AG08395 (cell line): ENCODE measurements around the gene ATP6AP1.

Experiments
- DNase-seq: peaks from one replicate; pipeline ENCODE4 v3.0.0; 2012; ENCODE audit warnings: mixed read lengths, low spot score

The ATP6AP1 gene

DNA sequence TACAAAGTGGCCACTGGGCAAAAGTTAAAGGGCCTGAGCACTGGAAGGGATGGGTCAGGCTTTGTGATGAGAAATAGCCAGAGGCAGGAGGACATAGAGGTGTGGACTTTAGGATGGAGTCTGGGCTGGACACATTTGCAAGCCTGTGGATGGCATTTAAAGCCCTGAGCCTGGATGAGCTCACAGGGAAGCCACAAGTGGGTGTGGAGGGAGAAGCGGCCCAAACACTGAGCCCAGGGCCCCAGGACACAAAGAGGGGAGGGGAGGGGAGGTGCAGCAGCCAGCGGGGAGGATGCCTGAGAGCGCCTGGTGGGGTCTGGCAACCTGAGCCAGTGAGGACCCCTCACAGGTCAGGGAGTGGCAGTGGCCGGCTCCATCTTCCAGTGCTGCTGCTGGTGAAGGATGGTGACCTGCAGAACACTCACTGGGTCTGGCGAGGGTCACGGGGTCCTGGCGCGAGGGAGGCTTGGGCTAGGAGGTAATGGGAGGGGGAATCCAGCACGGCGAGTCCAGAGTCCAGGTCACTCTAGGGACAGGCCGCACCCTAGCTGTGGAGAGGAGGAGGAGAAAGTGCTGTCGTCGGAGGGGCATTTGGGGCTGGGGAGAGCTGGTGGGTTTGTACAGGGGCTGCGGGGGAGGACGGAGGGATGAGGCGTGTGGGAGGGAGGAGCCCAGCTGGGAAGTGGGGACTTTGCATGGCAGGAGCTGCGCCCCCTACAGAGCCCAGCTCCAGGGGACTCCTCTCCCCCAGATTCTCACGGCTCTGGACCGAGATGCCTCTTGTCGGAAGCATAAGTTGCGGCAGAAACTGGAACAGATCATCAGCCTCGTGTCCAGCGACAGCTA is 43.6 kb downstream of the ATP6AP1 start:
- no peak for DNase-seq

DNA sequence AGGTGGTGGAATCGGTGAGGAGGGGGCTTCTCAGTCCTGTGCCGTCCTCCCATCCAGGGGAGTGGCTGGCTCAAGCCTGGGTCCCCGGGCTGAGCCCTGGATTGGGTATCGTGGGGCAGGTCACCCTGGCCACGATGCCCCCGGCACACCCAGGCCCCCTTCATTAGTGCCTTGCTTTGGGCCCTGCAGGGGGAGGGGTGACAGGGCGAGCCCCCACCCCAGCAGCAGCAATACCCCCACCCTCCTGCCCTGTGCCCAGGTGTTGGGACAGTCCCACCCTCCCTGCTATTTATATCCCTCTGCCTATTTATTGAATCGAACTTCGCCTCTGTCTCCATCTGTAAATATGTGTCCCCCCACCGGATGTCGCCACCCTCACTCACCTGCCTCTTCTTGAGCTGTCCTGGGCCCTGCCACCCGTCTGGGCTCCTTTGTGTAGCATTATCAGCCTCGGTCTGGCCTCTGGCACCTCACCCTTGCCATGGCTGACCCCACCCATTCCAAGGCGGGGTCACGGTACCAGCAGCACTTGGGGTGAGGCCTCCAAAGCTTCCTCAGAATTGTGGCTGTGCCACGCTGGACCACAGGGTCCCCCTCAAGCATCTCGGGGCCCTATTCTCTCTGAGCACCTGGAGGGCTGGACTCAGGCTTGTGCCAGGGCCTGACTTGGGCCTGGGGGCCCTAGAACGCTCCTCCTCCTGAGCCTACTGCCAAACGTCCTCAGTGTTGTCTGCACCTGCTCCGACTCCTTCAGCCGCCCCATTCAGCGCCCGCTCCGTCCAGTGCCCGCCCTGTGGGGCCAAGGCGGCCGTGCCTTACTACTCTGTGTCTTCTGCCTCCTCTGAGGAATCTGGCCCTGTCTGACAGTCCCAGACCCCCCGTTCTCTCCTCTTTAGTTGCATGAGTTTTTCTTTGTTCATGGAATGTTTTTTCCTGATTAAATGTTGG is 44.5 kb downstream of the ATP6AP1 start:
- no peak for DNase-seq

DNA sequence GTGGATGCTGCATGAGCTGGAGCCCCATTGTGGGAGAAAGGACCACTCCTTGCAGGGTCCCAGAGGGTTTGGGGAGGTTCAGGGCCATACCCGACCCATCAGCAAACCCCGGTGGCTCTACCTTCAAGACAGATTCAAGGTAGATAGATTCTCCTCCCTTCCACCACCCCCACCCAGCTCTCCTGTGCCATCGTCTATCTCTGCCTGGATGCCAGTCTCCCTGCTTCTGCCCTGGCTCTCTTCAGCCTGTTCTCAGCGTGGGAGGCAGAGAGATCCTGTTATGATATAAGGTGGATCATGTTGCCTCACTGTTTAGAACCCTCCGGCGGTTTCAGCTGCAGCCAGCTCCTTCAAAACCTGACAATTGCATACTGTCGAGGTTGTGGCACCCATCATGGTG is 45.2 kb downstream of the ATP6AP1 start:
- no peak for DNase-seq

DNA sequence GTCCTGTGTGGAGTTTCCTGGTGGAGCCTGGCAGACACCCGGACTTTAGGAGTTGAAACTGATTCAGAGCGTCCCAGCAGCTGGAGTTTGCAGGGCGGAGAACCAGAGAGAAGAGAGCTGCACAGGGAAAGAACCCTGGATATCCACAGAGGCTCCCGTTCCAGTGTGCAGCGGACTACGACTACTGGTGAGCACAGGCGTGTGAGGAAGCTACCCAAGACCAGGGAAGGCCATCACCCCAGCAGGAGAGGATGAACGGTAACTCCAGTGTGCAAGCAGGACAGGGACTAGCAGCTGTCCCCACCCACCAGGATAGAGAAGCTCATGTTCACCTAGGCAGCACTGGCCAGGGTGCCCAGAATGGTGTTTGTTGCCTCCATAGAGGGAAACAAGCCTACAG is 48.3 kb downstream of the ATP6AP1 start:
- no peak for DNase-seq

DNA sequence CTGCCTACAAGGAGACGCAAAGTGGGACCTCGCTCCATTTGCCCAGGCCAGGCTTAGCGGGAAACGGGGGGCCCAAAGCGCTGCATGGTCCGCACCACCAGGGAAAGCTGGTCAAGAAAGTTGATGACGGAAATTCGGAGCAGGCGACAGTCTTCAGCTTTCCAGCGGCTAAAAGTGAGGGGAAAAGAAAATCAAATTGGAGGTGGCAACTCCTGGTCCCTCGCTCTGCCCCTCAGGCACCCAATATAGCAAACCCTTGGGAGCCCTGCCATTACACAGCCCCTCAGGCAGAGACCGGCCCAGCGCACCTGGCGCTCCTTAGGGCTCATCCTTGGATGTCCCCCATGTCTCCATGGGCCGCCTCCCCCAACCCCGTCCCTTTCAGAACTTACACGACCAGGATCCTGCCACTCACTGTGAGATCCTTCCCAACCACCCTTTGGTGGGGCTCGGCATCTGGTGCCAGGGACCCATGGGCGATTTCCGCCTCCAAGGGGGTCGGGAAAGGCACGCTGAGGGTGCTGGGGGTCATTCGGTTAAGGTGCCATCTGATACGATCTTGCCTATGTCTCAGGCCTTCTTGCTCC is 49.5 kb downstream of the ATP6AP1 start:
- no peak for DNase-seq

DNA sequence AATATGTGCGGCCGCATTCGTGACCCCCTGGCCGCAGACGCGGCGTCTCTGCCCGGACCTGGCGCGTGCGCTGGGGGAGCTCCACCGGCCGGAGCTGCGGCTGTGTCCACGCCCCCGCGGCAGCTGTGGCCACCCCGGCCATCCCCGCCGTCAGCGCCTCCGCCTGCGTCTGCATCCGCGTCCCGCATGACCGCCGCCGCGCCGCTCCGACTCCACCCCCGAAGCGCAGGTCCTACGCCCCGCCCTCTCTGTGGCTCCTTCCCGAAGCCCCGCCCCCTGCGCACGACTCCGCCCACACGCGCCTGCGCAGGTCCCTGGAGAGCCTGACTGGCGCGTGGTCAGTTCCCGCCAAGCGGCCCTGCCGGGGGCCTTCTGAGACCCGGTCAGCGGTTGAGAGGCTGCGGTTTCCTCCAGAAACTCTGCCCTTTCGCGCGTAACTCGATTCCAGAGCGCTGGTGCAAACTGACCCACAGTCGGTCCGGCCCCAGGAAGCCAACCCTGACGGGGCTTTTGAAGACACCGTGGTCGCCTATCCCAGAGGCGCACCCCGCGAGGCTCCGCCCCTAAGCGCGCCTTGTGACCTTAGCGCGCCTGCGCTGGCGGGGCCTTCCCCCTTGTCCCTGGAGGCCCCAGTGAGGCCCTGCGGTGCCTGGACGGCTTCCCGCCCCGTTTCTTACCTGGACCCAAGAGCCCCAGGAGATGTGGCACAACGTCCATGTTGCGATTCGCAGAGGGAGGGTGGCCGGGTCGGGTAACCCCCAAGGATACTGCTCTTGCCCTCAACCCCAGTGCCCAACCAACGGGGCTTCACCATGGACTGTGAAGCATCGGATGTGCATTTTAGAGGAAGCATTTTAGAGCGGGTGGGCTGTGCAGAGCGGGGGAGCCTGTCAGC is 50.5 kb downstream of the ATP6AP1 start, which contains the start of gene LAGE3:
LAGE3 (minus strand) TSS at position 554 of the 895 bp plus-strand sequence; CDS start at position 188, 366 bp downstream.
- DNase-seq = peak; percentile 93

DNA sequence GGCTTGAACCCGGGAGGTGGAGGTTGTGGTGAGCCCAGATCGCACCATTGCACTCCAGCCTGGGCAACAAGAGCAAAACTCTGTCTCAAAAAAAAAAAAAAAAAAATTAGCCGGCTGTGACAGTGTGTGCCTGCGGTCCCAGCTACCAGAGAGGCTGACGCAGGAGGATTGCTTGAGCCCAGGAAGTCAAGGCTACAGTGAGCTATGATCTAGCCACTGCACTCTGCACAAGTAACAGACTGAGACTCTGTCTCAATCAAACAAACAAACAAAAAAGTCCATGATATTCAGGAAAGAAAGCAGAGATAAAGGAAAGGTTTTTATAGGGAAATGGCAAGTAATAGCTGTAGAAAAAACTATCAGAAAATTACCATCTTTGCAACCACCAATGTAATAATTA is 52.7 kb downstream of the ATP6AP1 start:
- no peak for DNase-seq

DNA sequence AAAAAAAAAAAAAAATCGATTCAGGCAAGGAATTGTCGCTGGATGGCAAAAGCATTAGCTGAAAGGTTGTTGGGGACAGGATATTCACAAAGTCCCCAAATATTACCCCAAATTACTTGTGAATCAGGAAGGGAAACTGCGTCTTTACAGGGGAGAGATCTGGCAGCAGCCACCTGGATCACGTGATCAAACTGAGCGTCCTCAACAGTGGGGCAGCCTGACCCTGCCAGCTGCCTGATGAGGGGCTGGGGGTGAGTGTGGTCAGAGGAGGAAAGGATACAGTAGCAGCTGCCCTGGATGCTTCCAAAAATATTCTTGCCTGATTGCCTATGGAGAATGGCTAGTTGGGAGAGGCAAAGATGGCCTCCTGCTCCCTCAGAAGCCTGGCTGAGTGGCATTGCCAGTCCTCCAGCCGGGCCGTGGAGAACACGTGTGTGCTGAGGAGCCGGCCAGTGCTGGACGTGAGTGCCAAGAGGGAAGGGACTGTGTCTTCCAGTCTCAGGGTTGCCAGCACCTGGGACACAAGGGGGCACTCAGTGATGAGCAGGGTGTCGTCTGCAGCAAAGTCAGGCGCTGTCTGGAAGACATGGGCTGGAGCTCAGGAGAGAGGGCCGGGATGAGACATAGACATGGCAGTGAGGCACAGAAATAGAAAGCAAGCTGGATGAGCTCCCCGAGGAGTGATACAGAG is 53.6 kb downstream of the ATP6AP1 start:
- no peak for DNase-seq

DNA sequence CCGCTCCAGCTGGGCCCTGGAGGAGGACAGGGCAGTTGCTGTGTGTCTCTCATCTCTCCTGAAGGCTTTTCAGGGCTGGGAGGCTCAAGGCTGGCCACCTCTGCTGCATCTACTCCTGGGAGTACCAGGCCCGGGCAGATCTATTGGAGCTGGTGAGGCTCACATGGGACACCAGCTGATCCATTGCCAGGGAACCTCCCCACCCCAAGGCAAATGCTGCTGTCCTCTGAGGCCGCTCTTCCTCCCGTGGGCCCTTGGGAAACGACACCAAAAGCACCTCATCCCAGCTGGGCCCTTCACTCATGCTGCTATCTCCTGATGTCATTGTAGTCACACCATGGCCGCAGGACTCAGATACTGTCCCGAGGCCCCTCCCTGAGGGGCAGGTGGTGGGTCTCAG is 54.3 kb downstream of the ATP6AP1 start:
- DNase-seq = no peak

DNA sequence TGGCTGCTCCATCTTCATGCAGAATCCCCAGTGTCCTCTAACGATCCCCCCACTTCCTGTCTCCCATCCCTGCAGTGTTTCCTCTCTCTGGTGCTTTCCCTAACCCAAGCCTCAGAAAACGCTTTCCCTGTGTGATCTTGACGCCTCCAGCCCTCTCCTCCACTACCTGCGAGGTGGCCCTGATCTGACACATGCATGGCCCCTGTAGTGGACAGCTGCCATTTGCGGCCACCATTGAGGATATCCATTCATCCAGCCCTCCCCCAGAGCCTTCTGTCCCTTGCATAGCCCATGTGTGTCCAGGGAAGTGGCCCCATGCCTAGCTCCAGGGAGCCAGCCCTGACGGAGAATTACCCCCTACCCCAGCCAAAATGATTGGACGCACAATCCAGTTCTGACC is 54.8 kb downstream of the ATP6AP1 start:
- no peak for DNase-seq

DNA sequence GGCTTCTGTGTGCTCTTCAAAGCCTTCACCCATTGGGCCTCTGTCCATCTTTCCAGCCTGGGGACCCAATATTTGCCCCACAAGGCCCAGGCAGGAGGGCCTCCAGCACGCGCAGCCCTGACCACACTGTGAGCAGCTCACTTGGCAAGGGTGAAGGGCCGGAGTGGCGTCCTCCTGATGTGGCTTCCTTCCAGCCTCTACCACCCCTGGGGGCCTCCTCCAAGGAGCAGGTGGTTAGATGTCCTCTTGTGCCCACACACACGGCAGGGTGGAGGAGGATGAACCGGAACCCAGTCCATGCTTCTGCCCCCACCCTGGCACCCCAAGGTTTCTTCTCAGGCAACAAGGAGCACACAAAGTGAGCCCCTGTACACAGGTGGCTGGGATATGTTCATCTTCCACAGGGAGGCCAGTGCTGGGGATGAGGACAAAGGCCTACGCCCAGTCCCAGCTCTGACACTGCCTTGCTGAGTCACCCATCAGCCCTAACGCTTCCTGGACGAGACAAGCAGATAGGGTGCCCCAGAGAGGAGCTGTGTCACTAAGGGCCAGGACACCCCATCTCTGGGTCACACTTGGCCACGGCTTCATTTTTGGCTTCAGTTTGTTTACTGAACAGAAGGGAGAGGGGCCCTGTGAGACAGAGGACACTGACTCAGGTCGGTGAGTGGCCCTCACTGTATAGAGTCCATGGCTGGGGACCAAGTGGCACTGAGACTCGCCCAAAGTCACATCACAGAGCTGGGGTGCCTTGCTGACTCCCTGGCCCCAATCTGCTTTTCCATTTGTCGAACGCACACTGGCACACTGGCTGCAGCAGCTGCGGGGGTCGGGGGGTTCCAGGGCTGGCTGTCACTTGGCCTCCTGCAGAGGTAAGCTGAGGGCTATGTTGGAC is 56.0 kb downstream of the ATP6AP1 start:
- DNase-seq = no peak

DNA sequence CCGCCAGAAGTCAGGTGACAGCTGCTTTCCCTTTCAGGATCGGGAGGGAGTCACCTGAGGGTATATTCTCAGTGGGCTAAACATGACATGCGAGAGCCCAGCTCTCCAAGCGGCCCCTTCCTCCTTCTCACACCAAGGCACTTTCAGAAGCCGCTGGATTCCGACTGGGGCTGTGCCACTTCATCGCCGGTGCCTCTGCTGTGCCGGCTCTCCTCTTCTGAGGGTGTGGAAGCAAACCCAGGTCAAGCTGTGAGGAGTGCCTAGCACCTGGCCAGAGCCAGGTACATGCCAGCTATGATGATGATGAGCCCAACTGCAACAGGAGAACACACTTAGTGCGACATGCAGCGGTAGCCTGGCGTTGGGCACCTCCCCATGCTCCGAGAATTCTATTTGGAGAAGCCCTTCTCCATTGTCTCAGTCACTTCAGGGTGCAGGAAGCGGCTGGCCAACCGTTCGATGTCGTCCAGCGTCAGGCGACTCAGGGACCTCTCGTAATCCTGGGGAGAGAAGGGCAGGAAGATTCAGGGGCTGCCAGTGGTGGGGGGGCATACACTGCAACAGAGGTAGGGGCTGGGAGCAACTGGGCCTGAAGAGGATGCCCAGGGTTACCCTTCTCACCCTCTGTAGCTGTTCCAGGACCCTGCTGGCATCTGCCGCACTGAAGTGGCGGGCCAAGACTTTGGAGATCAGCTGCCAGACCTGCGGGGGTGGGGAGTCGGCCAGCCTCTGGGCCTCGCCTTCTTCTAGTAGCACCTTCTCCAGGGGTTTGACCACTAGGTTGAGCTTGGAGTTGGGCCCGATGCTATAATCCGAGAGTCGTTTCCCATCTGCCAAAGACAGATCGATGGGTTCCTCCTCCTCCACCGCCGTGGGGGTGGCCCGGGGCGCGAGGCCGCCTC is 56.9 kb downstream of the ATP6AP1 start:
- DNase-seq = no peak

DNA sequence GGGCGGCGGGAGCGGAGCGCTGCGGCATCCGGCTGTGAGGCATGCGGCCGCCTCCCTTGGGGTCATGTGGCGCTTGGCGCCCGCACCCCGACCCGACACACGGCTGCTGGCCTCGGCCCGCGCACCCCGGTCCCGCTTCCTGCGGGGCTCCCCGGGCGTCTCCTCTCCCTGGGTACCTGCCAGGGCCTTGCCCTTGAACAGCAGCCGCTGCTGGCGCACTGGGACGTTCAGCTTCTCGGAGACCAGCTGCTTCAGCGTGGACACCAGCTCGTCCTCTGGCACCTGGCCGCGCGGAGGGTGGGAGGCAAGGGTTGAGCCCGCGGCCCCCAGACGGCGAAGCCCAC is 57.5 kb downstream of the ATP6AP1 start:
- DNase-seq = no peak
